Activated gamma-delta T cell treated with anti-CD3 and anti-CD28 coated beads, Interleukin-2, amount 50 U/mL, for 16 hours (primary cell): Measurements from ENCODE around the gene TMEM169.
"Not testable (repeated sequence)": the region's sequence is repeated elsewhere in the genome, so short reads cannot be mapped to it uniquely, and the experiment has no call there.

ENCODE experiments used
- DNase-seq: peaks from one replicate; pipeline ENCODE4 v3.0.0-alpha.2; 2020; ENCODE audit warnings: low read depth

The TMEM169 gene

GRCh38 chr2:216071111-216071851 lies 10.4 kb upstream of the TMEM169 start:
- DNase-seq: no peak

- DNase-seq: no peak
Measured at GRCh38 chr2:216072473-216072872, 9.2 kb upstream of the TMEM169 start.

GRCh38 chr2:216073773-216074172 lies 7.9 kb upstream of the TMEM169 start:
- no peak for DNase-seq

GRCh38 chr2:216074380-216074779 lies 7.3 kb upstream of the TMEM169 start:
- DNase-seq: no peak

- no peak for DNase-seq
Measured at GRCh38 chr2:216074794-216075193, 6.9 kb upstream of the TMEM169 start.

GRCh38 chr2:216075510-216076485 lies 5.9 kb upstream of the TMEM169 start:
- DNase-seq: no peak

- DNase-seq: no peak
Measured at GRCh38 chr2:216078776-216079175, 2.9 kb upstream of the TMEM169 start.

- DNase-seq: not testable (repeated sequence)
Measured at GRCh38 chr2:216080048-216080447, 1.7 kb upstream of the TMEM169 start.

- no peak for DNase-seq
Measured at GRCh38 chr2:216081012-216081411, 707 bp upstream of the TMEM169 start.

- DNase-seq: no peak
Measured at GRCh38 chr2:216082117-216082711, 495 bp downstream of the TMEM169 start.

- DNase-seq: no peak
Measured at GRCh38 chr2:216082805-216083204, 1.1 kb downstream of the TMEM169 start.

- DNase-seq: no peak
Measured at GRCh38 chr2:216083464-216084281, 2.0 kb downstream of the TMEM169 start.

GRCh38 chr2:216084547-216084946 lies 2.8 kb downstream of the TMEM169 start:
- no peak for DNase-seq

GRCh38 chr2:216086207-216086893 lies 4.6 kb downstream of the TMEM169 start:
- no peak for DNase-seq

- DNase-seq: no peak
Measured at GRCh38 chr2:216090369-216090786, 8.7 kb downstream of the TMEM169 start.

- DNase-seq: no peak
Measured at GRCh38 chr2:216092646-216093045, 10.9 kb downstream of the TMEM169 start.

- DNase-seq: no peak
Measured at GRCh38 chr2:216094701-216095100, 13.0 kb downstream of the TMEM169 start.

- no peak for DNase-seq
Measured at GRCh38 chr2:216098421-216099334, 17.0 kb downstream of the TMEM169 start.

GRCh38 chr2:216101109-216101508 lies 19.4 kb downstream of the TMEM169 start:
- DNase-seq: no peak

- DNase-seq: no peak
Measured at GRCh38 chr2:216103213-216103612, 21.5 kb downstream of the TMEM169 start.
